GM12878 (cell line): Measurements from ENCODE around the gene KCNC1. TPM values are rescaled to one million over a fixed set of nuclear protein-coding genes. Genes with fewer than 3 reads are reported as not detected.

Experiments
- ATAC-seq: fragments of 200-7000 bp; cut with Tn5 transposase; 3 replicates; pipeline ENCODE4 v1.9.1; 2020; ENCODE audit warnings: mild to moderate bottlenecking, moderate library complexity
- BruUV-seq: library from RNA; stranded (reverse); fragments of 400-500 nt; replicated peaks from 2 replicates; lab custom pipeline; 2021; lab: Mats Ljungman, UMichigan
- CTCF ChIA-PET: fragments of 300-600 bp; sonication (Branson Sonifier 250); formaldehyde crosslinking; extraction: SDS; loops from one replicate; lab custom pipeline; 2021; ENCODE audit warnings: inconsistent platforms; lab: Yijun Ruan, JAX
- POLR2A ChIA-PET: fragments of 350-600 bp; formaldehyde crosslinking; extraction: SDS; loops from one replicate; lab custom pipeline; 2021; ENCODE audit warnings: inconsistent platforms; lab: Charles Lee
- RAD21 ChIA-PET: fragments of 300-600 bp; sonication (Branson Sonifier 250); formaldehyde crosslinking; loops from one replicate; lab custom pipeline; 2023; ENCODE audit warnings: antibody characterized with exemption; ENCODE audit not compliant: unreplicated experiment; lab: Charles Lee
- SMC1A ChIA-PET: fragments of 300-600 bp; sonication (Branson Sonifier 250); formaldehyde crosslinking; loops from one replicate; lab custom pipeline; 2023; ENCODE audit not compliant: unreplicated experiment, uncharacterized antibody; lab: Charles Lee
- DNase-seq: peaks from one replicate; pipeline ENCODE4 v3.0.0-alpha.2; 2011; ENCODE audit warnings: low read depth, low spot score
- FAIRE-seq: peaks from 3 replicates; lab custom pipeline; 2011; peaks lifted over from hg19 to GRCh38; lab: Jason Lieb, UNC
- H2AFZ ChIP-seq: 2 replicates; pipeline ENCODE4 v1.6.0; 2011; ENCODE audit warnings: low read depth, low read length, control low read depth; ENCODE audit not compliant: control insufficient read depth
- H3K27ac ChIP-seq: 2 replicates; pipeline ENCODE4 v1.5.1; 2011; ENCODE audit warnings: control low read depth; ENCODE audit not compliant: control insufficient read depth, insufficient read depth
- H3K27me3 ChIP-seq, 2 experiments: replicated peaks in 1 of 2; 2 replicates each; pipeline versions ENCODE4 v1.6.0 to v1.6.1; 2011; ENCODE audit warnings: low read length in 1 of 2; ENCODE audit not compliant: control insufficient read depth in 2 of 2, insufficient read depth in 2 of 2
- H3K36me3 ChIP-seq, 2 experiments: 2 replicates each; pipeline ENCODE4 v1.5.1; 2011; ENCODE audit warnings: low read length in 1 of 2; ENCODE audit not compliant: control insufficient read depth in 2 of 2, insufficient read depth in 2 of 2
- H3K4me1 ChIP-seq: 2 replicates; pipeline ENCODE4 v1.6.1; 2011; ENCODE audit warnings: mild to moderate bottlenecking, low read length, moderate library complexity, mixed read lengths; ENCODE audit not compliant: control insufficient read depth, insufficient read depth
- H3K4me2 ChIP-seq: 2 replicates; pipeline ENCODE4 v1.6.0; 2011; ENCODE audit warnings: control low read depth; ENCODE audit not compliant: control insufficient read depth, insufficient read depth
- H3K4me3 ChIP-seq: fragments of 200-600 bp; sonication (generic); 2 replicates; pipeline ENCODE4 v1.5.1; 2016
- H3K79me2 ChIP-seq: 2 replicates; pipeline ENCODE4 v1.6.0; 2011; ENCODE audit warnings: low read length; ENCODE audit not compliant: control insufficient read depth, insufficient read depth
- H3K9ac ChIP-seq: 2 replicates; pipeline ENCODE4 v1.8.0; 2011; ENCODE audit warnings: low read length, control low read depth, mixed read lengths; ENCODE audit not compliant: control insufficient read depth, insufficient read depth
- H3K9me3 ChIP-seq: replicated peaks from 3 replicates; pipeline ENCODE4 v1.5.1; 2011; ENCODE audit warnings: mild to moderate bottlenecking, low read length; ENCODE audit not compliant: control insufficient read depth, insufficient read depth
- H4K20me1 ChIP-seq: 2 replicates; pipeline ENCODE4 v1.6.0; 2011; ENCODE audit not compliant: control insufficient read depth, insufficient read depth
- CREM ChIP-seq: IDR thresholded peaks from 2 replicates; pipeline ENCODE4 v1.6.1; 2014; ENCODE audit warnings: antibody characterized with exemption, low read depth
- NFYB ChIP-seq: IDR thresholded peaks from 2 replicates; pipeline ENCODE4 v1.6.1; 2011; ENCODE audit warnings: low read depth, mild to moderate bottlenecking, low read length, improper control_type of control experiment, moderate library complexity; ENCODE audit not compliant: insufficient read depth
- PAX5 ChIP-seq: IDR thresholded peaks from 2 replicates; pipeline ENCODE4 v1.6.1; 2011; ENCODE audit warnings: low read depth, low read length, borderline replicate concordance
- POLR2AphosphoS2 ChIP-seq: IDR thresholded peaks from 2 replicates; pipeline ENCODE4 v1.6.1; 2011; ENCODE audit warnings: low read depth, mild to moderate bottlenecking, low read length, improper control_type of control experiment, moderate library complexity
- WGBS: methylation state at CpG from one replicate; pipeline ENCODE4 v1.1.6; 2016; ENCODE audit warnings: low lambda C conversion rate; ENCODE audit not compliant: insufficient replicate concordance, insufficient coverage; ENCODE audit errors: missing lambda C conversion rate; 5-methylcytosine and 5-hydroxymethylcytosine counted together
- in situ Hi-C: fragments of 300-500 bp; cut with MboI; formaldehyde crosslinking; loops from 9 replicates; pipeline ENCODE4 v1.14.3; 2018; ENCODE audit warnings: mixed read lengths
- intact Hi-C: fragments of 100-400 bp; cut with micrococcal nuclease; formaldehyde crosslinking; loops from one replicate; pipeline ENCODE4 v1.14.2; 2022; ENCODE audit not compliant: unreplicated experiment
- polyA plus RNA-seq, 11 experiments: library from polyadenylated mRNA; depleted of rRNA in 4 of 11; unstranded in 6 of 11; stranded (reverse) in 5 of 11; fragments of >200 nt; fragmentation: Nextera tagmentation in 4 of 11; fragmentation: Illumina TruSeq in 1 of 11; extraction: Ambion mirVana in 4 of 11; extraction: Trizol in 1 of 11; gene quantifications; 1 replicate in 1 of 11; 2 replicates in 10 of 11; pipeline versions ENCODE4 v1.2.1 to v1.2.3, GENCODE V29; 2011 to 2016; ENCODE audit warnings: inconsistent platforms in 2 of 11, missing spikeins in 2 of 11, low read depth in 1 of 11
- total RNA-seq, 4 experiments: library from RNA; depleted of rRNA in 3 of 4; stranded (reverse); fragments of >200 nt in 3 of 4; fragmentation: Illumina TruSeq in 1 of 4; extraction: Trizol in 1 of 4; gene quantifications; 2 replicates each; pipeline versions ENCODE4 v1.2.1 to v1.2.3, GENCODE V29; 2013 to 2021
- TF ChIP-seq, protein P1 (sequence below): fragments of 450-650 bp; IDR thresholded peaks from 2 replicates; pipeline ENCODE4 v1.6.1; 2016; ENCODE audit warnings: mild to moderate bottlenecking, moderate library complexity, borderline replicate concordance
- TF ChIP-seq, protein P2 (sequence below): IDR thresholded peaks from 2 replicates; pipeline ENCODE4 v1.6.1; 2012; ENCODE audit warnings: low read depth, low read length, improper control_type of control experiment
- TF ChIP-seq, protein P3 (sequence below): fragments of 450-650 bp; IDR thresholded peaks from 2 replicates; pipeline ENCODE4 v1.6.1; 2017; ENCODE audit warnings: mild to moderate bottlenecking, low read depth, inconsistent platforms; ENCODE audit not compliant: poor library complexity, severe bottlenecking

The KCNC1 gene
- total and polyA plus RNA-seq, 10 of the 15 experiments (the other 5 are each of a cell fraction or from before 2014, with no cell fraction given): 0.27 to 0.34 TPM; not detected in 8

- ChIA-PET CTCF (no interaction called here), RAD21 (no interaction called here), SMC1A (no interaction called here), POLR2A (no interaction called here)
- Histone ChIP-seq H3K4me1 (no peaks in the 10 kb centered on the region), H3K9me3 (no peaks in the 10 kb centered on the region; the same call in 2 of the 3 replicates), H3K4me3 (no peak overlapping the region), H3K36me3 (no peaks in the 10 kb centered on the region), H3K27ac (no peak overlapping the region), H3K9ac (no peak overlapping the region), H3K4me2 (no peak overlapping the region), H3K27me3 (peaks cover 4% of the 10 kb centered on the region in 2 experiments), H4K20me1 (no peaks in the 10 kb centered on the region), H2AFZ (no peak overlapping the region), H3K79me2 (no peaks in the 10 kb centered on the region)
- FAIRE-seq (no peak), ATAC-seq (no peak), DNase-seq (no peak)
- 16% methylated on average over 4 of the region's 4 CpGs for WGBS
- TF ChIP-seq, protein P1, sequence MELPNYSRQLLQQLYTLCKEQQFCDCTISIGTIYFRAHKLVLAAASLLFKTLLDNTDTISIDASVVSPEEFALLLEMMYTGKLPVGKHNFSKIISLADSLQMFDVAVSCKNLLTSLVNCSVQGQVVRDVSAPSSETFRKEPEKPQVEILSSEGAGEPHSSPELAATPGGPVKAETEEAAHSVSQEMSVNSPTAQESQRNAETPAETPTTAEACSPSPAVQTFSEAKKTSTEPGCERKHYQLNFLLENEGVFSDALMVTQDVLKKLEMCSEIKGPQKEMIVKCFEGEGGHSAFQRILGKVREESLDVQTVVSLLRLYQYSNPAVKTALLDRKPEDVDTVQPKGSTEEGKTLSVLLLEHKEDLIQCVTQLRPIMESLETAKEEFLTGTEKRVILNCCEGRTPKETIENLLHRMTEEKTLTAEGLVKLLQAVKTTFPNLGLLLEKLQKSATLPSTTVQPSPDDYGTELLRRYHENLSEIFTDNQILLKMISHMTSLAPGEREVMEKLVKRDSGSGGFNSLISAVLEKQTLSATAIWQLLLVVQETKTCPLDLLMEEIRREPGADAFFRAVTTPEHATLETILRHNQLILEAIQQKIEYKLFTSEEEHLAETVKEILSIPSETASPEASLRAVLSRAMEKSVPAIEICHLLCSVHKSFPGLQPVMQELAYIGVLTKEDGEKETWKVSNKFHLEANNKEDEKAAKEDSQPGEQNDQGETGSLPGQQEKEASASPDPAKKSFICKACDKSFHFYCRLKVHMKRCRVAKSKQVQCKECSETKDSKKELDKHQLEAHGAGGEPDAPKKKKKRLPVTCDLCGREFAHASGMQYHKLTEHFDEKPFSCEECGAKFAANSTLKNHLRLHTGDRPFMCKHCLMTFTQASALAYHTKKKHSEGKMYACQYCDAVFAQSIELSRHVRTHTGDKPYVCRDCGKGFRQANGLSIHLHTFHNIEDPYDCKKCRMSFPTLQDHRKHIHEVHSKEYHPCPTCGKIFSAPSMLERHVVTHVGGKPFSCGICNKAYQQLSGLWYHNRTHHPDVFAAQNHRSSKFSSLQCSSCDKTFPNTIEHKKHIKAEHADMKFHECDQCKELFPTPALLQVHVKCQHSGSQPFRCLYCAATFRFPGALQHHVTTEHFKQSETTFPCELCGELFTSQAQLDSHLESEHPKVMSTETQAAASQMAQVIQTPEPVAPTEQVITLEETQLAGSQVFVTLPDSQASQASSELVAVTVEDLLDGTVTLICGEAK: no peak
- no peak for TF ChIP-seq NFYB
- TF ChIP-seq CREM: no peak
- TF ChIP-seq, protein P2, sequence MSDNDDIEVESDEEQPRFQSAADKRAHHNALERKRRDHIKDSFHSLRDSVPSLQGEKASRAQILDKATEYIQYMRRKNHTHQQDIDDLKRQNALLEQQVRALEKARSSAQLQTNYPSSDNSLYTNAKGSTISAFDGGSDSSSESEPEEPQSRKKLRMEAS: no peak
- TF ChIP-seq PAX5: no peak
- TF ChIP-seq, protein P3, sequence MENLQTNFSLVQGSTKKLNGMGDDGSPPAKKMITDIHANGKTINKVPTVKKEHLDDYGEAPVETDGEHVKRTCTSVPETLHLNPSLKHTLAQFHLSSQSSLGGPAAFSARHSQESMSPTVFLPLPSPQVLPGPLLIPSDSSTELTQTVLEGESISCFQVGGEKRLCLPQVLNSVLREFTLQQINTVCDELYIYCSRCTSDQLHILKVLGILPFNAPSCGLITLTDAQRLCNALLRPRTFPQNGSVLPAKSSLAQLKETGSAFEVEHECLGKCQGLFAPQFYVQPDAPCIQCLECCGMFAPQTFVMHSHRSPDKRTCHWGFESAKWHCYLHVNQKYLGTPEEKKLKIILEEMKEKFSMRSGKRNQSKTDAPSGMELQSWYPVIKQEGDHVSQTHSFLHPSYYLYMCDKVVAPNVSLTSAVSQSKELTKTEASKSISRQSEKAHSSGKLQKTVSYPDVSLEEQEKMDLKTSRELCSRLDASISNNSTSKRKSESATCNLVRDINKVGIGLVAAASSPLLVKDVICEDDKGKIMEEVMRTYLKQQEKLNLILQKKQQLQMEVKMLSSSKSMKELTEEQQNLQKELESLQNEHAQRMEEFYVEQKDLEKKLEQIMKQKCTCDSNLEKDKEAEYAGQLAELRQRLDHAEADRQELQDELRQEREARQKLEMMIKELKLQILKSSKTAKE: no peak
- no peak for TF ChIP-seq POLR2AphosphoS2
- BruUV-seq: no TSS peak
- intact Hi-C loops: no loop called here
- in situ Hi-C loops: no loop called here
These were observed 41.0 kb upstream of the KCNC1 start for GRCh38 chr11:17693531-17693930.
